Pancreas (tissue), 10 donors: ENCODE measurements around the gene EPB41L4A. TPM values are rescaled to one million over a fixed set of nuclear protein-coding genes. Genes with fewer than 3 reads are reported as not detected.
A peak's percentile ranks its signal among the peaks of the same experiment; 100 is the strongest.

Experiments
- ATAC-seq, 4 donors: fragments of 200-7000 bp; cut with Tn5 transposase; one replicate each; pipeline versions ENCODE4 v1.8.0 to v1.9.1; 2020; ENCODE audit warnings: mild to moderate bottlenecking in 4 of 4, moderate library complexity in 4 of 4
- DNase-seq, 6 donors: peaks; one replicate each; pipeline ENCODE4 v3.0.0-alpha.2; 2020
- FAIRE-seq: peaks from 2 replicates; lab custom pipeline; 2012; peaks lifted over from hg19 to GRCh38; lab: Jason Lieb, UNC
- H3K27ac ChIP-seq, 4 donors: fragments of 200-600 bp; sonication (generic); 1 replicate in 3 of 4; 2 replicates in 1 of 4; pipeline versions ENCODE4 v1.5.0 to v1.8.0; 2020
- H3K27me3 ChIP-seq, 4 donors: fragments of 200-600 bp; one replicate each; pipeline ENCODE4 v1.8.0; 2021
- H3K36me3 ChIP-seq, 3 donors: fragments of 200-600 bp; sonication (generic) in 1 of 3; one replicate each; pipeline versions ENCODE4 v1.5.0 to v1.8.0; 2020 to 2021
- H3K4me1 ChIP-seq, 3 donors: fragments of 200-600 bp; one replicate each; pipeline ENCODE4 v1.8.0; 2021
- H3K4me3 ChIP-seq, 4 donors: fragments of 200-600 bp; sonication (generic) in 2 of 4; one replicate each; pipeline versions ENCODE4 v1.5.0 to v1.8.0; 2020 to 2021
- H3K9me3 ChIP-seq, 4 donors: fragments of 200-600 bp; one replicate each; pipeline ENCODE4 v1.8.0; 2021
- CTCF ChIP-seq, 4 donors: fragments of 200-600 bp; sonication (generic) in 3 of 4; IDR thresholded peaks; one replicate each; pipeline versions ENCODE4 v1.5.0 to v1.8.0; 2021; ENCODE audit warnings: antibody characterized with exemption in 4 of 4
- WGBS, 2 donors: extraction: QIAGEN DNeasy Blood & Tissue Kit; methylation state at CpG; one replicate each; pipeline ENCODE4 v1.1.7; 2013; 5-methylcytosine and 5-hydroxymethylcytosine counted together
- intact Hi-C, 3 donors: fragments of 100-400 bp; cut with DNase I; formaldehyde crosslinking; loops; one replicate each; pipeline versions ENCODE4 v1.11.1 to v1.14.2; 2022
- polyA plus RNA-seq, 2 donors: library from polyadenylated mRNA; stranded (reverse); fragments of 200-250 nt; gene quantifications; one replicate each; pipeline ENCODE4 v1.2.3, GENCODE V29; 2013
- total RNA-seq, 6 donors: library from RNA; stranded (reverse); fragmentation: NEBNext Ultra II Directional in 4 of 6; extraction: Animal tissue kit (Norgen Biotek cat#: 25700) in 4 of 6; gene quantifications; one replicate each; pipeline versions ENCODE4 v1.2.1 to v1.2.4, GENCODE V29; 2021 to 2023
- donor health status: healthy with polysubstance abuse.
- donor health status: DM: no; HTN: no; CAD: no; lungs with moderate emphysema.
- donor health status: DM: no; HTN: no; CAD: no.
- donor health status: control.
- donor health status: control.
- donor health status: Bipolar disorder and iron deficiency.
- donor health status: DM: yes; HTN: yes; CAD: no.
- donor health status: DM: no; HTN: no; CAD: no.
- donor health status: DM: no; HTN: no; CAD: no.
- donor health status: DM: yes; HTN: yes; CAD: no.

Gene EPB41L4A
- total and polyA plus RNA-seq, 8 donors, result 4.4 to 23.4 (median 6.9) TPM

GRCh38 chr5:112221128-112221527 is 197.9 kb downstream of the EPB41L4A start:
- intact Hi-C loops, result no loop called here
- Histone ChIP-seq H3K9me3 (no peaks in the 10 kb centered on the region), H3K4me3 (no peak overlapping the region), H3K36me3 (no peaks in the 10 kb centered on the region), H3K27ac (no peak overlapping the region), H3K4me1 (peaks cover 0 to 4% (median 0%) of the 10 kb centered on the region in 3 donors), H3K27me3 (no peaks in the 10 kb centered on the region)
- 39 to 43% methylated on average over 2 of the region's 2 CpGs for WGBS, 2 donors
- no peak for FAIRE-seq
- no peak for TF ChIP-seq CTCF (IDR thresholded peaks at IDR 0.05)
- peak in 1 of 4 donors; percentile 39 for ATAC-seq
- no peak for DNase-seq

- Histone ChIP-seq H3K9me3 (no peaks in the 10 kb centered on the region), H3K27ac (no peak overlapping the region), H3K36me3 (no peaks in the 10 kb centered on the region), H3K27me3 (no peaks in the 10 kb centered on the region), H3K4me3 (no peak overlapping the region), H3K4me1 (peaks cover 0 to 4% (median 0%) of the 10 kb centered on the region in 3 donors)
- DNase-seq, result no peak
- WGBS, 2 donors, result 53 to 67% methylated on average over 6 of the region's 6 CpGs
- no peak for FAIRE-seq
- TF ChIP-seq CTCF (IDR thresholded peaks at IDR 0.05), result no peak
- intact Hi-C loops, result loop anchor here in 1 of 3 donors (10.0 kb wide), 1 partner anchor 196 kb away; the partner anchor contains the start of gene EPB41L4A
- ATAC-seq, result no peak
These were observed 200.1 kb downstream of the EPB41L4A start for GRCh38 chr5:112219000-112219399.

- no peak for TF ChIP-seq CTCF (IDR thresholded peaks at IDR 0.05)
- intact Hi-C loops, result loop anchor here in 1 of 3 donors (10.0 kb wide), 1 partner anchor 197 kb away; the partner anchor contains the start of gene EPB41L4A
- Histone ChIP-seq H3K27ac (no peak overlapping the region), H3K36me3 (no peaks in the 10 kb centered on the region), H3K27me3 (no peaks in the 10 kb centered on the region), H3K4me1 (peaks cover 0 to 4% (median 0%) of the 10 kb centered on the region in 3 donors), H3K9me3 (no peaks in the 10 kb centered on the region), H3K4me3 (no peak overlapping the region)
- 49 to 54% methylated on average over 5 of the region's 5 CpGs for WGBS, 2 donors
- FAIRE-seq, result no peak
- ATAC-seq, result no peak
- no peak for DNase-seq
These were observed 201.1 kb downstream of the EPB41L4A start for GRCh38 chr5:112217843-112218579.

- no peaks in the 10 kb centered on the region for H3K4me1 ChIP-seq
- intact Hi-C loops, result loop anchor here in 1 of 3 donors (10.0 kb wide), 1 partner anchor 199 kb away; the partner anchor contains the start of gene EPB41L4A
- FAIRE-seq, result no peak
These were observed 202.9 kb downstream of the EPB41L4A start for GRCh38 chr5:112216140-112216539.

More at GRCh38 chr5:112216140-112216539, 202.9 kb downstream of the EPB41L4A start:
- no peaks in the 10 kb centered on the region for H3K27me3 ChIP-seq
- DNase-seq, result no peak
- no peaks in the 10 kb centered on the region for H3K9me3 ChIP-seq
- no peak overlapping the region for H3K27ac ChIP-seq
- WGBS, 2 donors, result 74 to 77% methylated on average over 3 of the region's 3 CpGs
- no peak overlapping the region for H3K4me3 ChIP-seq
- H3K36me3 ChIP-seq, result no peaks in the 10 kb centered on the region
- TF ChIP-seq CTCF (IDR thresholded peaks at IDR 0.05), result no peak
- ATAC-seq, result no peak
